ENCODE measurements around the gene TRAF5. TPM values are rescaled to one million over a fixed set of nuclear protein-coding genes. Genes with fewer than 3 reads are reported as not detected.

Gene TRAF5
- total RNA-seq, 1 experiment from 2014 or later: 8.8 TPM

DNA sequence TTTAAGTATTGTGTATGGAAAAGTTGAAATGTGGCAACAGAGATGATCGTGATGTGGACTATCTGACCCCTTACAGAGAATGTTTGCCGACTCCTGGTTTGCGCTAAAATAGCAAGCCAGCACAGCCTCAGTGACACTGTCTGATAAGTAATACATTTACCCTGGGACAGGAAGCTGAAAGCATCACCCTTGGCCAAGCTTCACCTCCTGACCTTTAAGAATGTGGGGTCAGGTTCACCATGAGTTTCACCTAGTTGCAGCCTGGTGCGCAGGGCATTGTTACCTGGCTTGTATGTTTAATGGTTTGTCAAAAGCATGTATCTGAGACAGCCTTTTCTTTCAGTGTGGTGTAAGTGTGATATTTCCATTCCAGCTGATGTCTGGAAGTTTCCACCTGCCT is 29.2 kb downstream of the TRAF5 start:
- TF ChIP-seq, protein P1, sequence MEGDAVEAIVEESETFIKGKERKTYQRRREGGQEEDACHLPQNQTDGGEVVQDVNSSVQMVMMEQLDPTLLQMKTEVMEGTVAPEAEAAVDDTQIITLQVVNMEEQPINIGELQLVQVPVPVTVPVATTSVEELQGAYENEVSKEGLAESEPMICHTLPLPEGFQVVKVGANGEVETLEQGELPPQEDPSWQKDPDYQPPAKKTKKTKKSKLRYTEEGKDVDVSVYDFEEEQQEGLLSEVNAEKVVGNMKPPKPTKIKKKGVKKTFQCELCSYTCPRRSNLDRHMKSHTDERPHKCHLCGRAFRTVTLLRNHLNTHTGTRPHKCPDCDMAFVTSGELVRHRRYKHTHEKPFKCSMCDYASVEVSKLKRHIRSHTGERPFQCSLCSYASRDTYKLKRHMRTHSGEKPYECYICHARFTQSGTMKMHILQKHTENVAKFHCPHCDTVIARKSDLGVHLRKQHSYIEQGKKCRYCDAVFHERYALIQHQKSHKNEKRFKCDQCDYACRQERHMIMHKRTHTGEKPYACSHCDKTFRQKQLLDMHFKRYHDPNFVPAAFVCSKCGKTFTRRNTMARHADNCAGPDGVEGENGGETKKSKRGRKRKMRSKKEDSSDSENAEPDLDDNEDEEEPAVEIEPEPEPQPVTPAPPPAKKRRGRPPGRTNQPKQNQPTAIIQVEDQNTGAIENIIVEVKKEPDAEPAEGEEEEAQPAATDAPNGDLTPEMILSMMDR (IDR thresholded peaks at IDR 0.05; ENCODE audit: insufficient read depth in 1 of 2, low read depth in 1 of 2, low read length in 1 of 2, severe bottlenecking in 1 of 2, unreplicated experiment in 1 of 2): no peak
- Mint-ChIP-seq H3K27me3 (ENCODE audit: insufficient read depth, unreplicated experiment) (no peaks in the 10 kb centered on the region), H3K27ac (ENCODE audit: unreplicated experiment) (no peak overlapping the region), H3K9me3 (ENCODE audit: unreplicated experiment) (peaks cover 10% of the 10 kb centered on the region), H3K4me1 (ENCODE audit: low read depth, unreplicated experiment) (no peaks in the 10 kb centered on the region), H3K4me3 (ENCODE audit: unreplicated experiment) (no peak overlapping the region), H3K36me3 (ENCODE audit: insufficient read depth, unreplicated experiment) (peaks cover 10% of the 10 kb centered on the region)
- BruUV-seq (replicated peaks): no TSS peak
- Histone ChIP-seq H3K4me3 (ENCODE audit: low read depth, low read length) (no peak overlapping the region), H3K9me3 (no peaks in the 10 kb centered on the region; the same call in 1 of the 2 replicates), H3K27me3 (replicated peaks; ENCODE audit: control insufficient read depth, insufficient read depth, low read length) (no peaks in the 10 kb centered on the region), H3K36me3 (ENCODE audit: control insufficient read depth, insufficient read depth, low read length) (no peaks in the 10 kb centered on the region), H3K4me1 (no peaks in the 10 kb centered on the region)
- ChIA-PET CTCF (no interaction called here), POLR2A (no interaction called here)
- DNase-seq: no peak
- intact Hi-C loops (cut with micrococcal nuclease; ENCODE audit: unreplicated experiment): no loop called here

DNA sequence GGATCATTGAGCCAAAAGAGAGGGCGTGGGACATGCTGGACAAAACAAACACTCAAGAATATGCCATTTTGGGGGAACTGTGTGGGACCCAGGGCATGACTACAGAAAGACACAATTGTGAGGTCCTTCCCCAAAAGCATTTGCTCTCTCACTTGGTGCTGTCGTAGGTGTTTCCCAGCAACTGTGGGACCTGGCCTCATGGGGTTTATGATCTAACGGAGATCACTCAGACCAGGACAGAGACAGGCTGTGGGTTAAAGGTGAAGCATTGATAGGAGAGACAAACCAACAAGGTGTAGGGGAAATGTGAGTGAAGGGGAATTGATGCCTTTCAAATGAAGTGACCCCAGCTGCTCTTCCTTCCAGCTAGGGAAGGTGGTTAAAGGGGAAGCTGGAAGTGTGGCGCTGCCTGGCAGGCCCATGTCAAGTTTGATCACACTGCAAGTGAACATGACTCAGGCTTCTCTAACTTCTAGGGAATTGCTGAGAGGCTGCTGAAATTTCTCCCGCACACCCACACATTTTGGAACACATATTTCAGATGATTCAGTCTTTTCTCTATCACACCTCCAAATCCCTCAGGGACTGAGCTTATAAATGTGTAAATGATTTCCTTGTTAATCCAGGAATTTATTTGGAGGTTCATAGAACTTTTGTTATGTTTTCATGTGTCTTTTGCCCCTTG is 30.2 kb downstream of the TRAF5 start:
- no peak for DNase-seq
- Mint-ChIP-seq H3K9me3 (ENCODE audit: unreplicated experiment) (peaks cover 4% of the 10 kb centered on the region), H3K27ac (ENCODE audit: unreplicated experiment) (no peak overlapping the region), H3K27me3 (ENCODE audit: insufficient read depth, unreplicated experiment) (no peaks in the 10 kb centered on the region), H3K36me3 (ENCODE audit: insufficient read depth, unreplicated experiment) (peaks cover 8% of the 10 kb centered on the region), H3K4me3 (ENCODE audit: unreplicated experiment) (no peak overlapping the region), H3K4me1 (ENCODE audit: low read depth, unreplicated experiment) (no peaks in the 10 kb centered on the region)
- no peaks in the 10 kb centered on the region for H3K4me1 ChIP-seq
- POLR2A ChIA-PET: no interaction called here
- CTCF ChIA-PET: no interaction called here
- no TSS peak for BruUV-seq (replicated peaks)
- H3K36me3 ChIP-seq (ENCODE audit: control insufficient read depth, insufficient read depth, low read length): no peaks in the 10 kb centered on the region
- TF ChIP-seq, protein P1 (IDR thresholded peaks at IDR 0.05; ENCODE audit: insufficient read depth in 1 of 2, low read depth in 1 of 2, low read length in 1 of 2, severe bottlenecking in 1 of 2, unreplicated experiment in 1 of 2): no peak
- no peak overlapping the region for H3K4me3 ChIP-seq (ENCODE audit: low read depth, low read length)
- H3K27me3 ChIP-seq (replicated peaks; ENCODE audit: control insufficient read depth, insufficient read depth, low read length): no peaks in the 10 kb centered on the region
- intact Hi-C loops (cut with micrococcal nuclease; ENCODE audit: unreplicated experiment): no loop called here
- H3K9me3 ChIP-seq: no peaks in the 10 kb centered on the region; the same call in 1 of the 2 replicates

DNA sequence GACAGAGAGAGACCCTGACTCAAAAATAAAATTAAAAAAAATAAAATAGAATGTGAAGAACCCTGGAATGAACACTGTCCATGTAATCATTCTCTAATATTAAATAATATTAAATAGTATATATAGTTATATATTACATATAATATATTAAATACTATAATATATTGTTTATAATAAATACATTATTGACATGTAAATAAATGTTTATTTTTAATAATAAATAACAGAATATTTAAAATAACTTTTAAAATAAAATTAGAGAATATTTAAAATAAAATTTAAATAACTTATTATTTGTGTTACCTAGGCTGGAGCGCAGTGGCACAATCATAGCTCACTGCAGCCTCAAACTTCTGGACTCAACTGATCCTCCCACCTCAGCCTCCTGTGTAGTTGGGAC is 32.1 kb downstream of the TRAF5 start:
- CTCF ChIA-PET: no interaction called here
- POLR2A ChIA-PET: no interaction called here
- intact Hi-C loops (cut with micrococcal nuclease; ENCODE audit: unreplicated experiment): no loop called here
- DNase-seq: no peak
- H3K4me1 Mint-ChIP-seq (ENCODE audit: low read depth, unreplicated experiment): no peaks in the 10 kb centered on the region
- H3K36me3 ChIP-seq (ENCODE audit: control insufficient read depth, insufficient read depth, low read length): no peaks in the 10 kb centered on the region
- BruUV-seq (replicated peaks): no TSS peak
- H3K27me3 Mint-ChIP-seq (ENCODE audit: insufficient read depth, unreplicated experiment): no peaks in the 10 kb centered on the region
- H3K9me3 ChIP-seq: no peaks in the 10 kb centered on the region
- TF ChIP-seq, protein P1 (IDR thresholded peaks at IDR 0.05; ENCODE audit: insufficient read depth in 1 of 2, low read depth in 1 of 2, low read length in 1 of 2, severe bottlenecking in 1 of 2, unreplicated experiment in 1 of 2): no peak
- H3K27ac Mint-ChIP-seq (ENCODE audit: unreplicated experiment): no peak overlapping the region
- no peak overlapping the region for H3K4me3 ChIP-seq (ENCODE audit: low read depth, low read length)
- peaks cover 6% of the 10 kb centered on the region for H3K36me3 Mint-ChIP-seq (ENCODE audit: insufficient read depth, unreplicated experiment)
- no peaks in the 10 kb centered on the region for H3K27me3 ChIP-seq (replicated peaks; ENCODE audit: control insufficient read depth, insufficient read depth, low read length)
- H3K4me3 Mint-ChIP-seq (ENCODE audit: unreplicated experiment): no peak overlapping the region
- no peaks in the 10 kb centered on the region for H3K9me3 Mint-ChIP-seq (ENCODE audit: unreplicated experiment)
- H3K4me1 ChIP-seq: no peaks in the 10 kb centered on the region

All from Caco-2 (cell line).